Tibial artery (tissue), 4 donors: ENCODE results near the gene KRT9.
"Not testable (repeated sequence)": the region's sequence is repeated elsewhere in the genome, so short reads cannot be mapped to it uniquely, and the experiment has no call there.

Experiments used
- DNase-seq, 2 donors: peaks; one replicate each; pipeline ENCODE4 v3.0.0-alpha.2; 2019
- H3K27ac ChIP-seq, 2 donors: fragments of 200-600 bp; sonication (generic) in 1 of 2; 1 replicate in 1 of 2; 2 replicates in 1 of 2; pipeline ENCODE4 v1.5.1; 2018 to 2019; ENCODE audit warnings: mild to moderate bottlenecking in 1 of 2
- H3K27me3 ChIP-seq, 2 donors: fragments of 200-600 bp; sonication (generic) in 1 of 2; one replicate each; pipeline versions ENCODE4 v1.5.1 to v1.6.0; 2016 to 2019
- H3K36me3 ChIP-seq, 3 donors: fragments of 200-600 bp; sonication (generic) in 2 of 3; one replicate each; pipeline ENCODE4 v1.5.1; 2016 to 2019; ENCODE audit warnings: mild to moderate bottlenecking in 2 of 3
- H3K4me1 ChIP-seq, 4 donors: fragments of 200-600 bp; sonication (generic) in 2 of 4; 1 replicate in 3 of 4; 2 replicates in 1 of 4; pipeline ENCODE4 v1.5.1; 2016 to 2019
- H3K4me3 ChIP-seq, 2 donors: fragments of 200-600 bp; sonication (generic) in 1 of 2; 1 replicate in 1 of 2; 2 replicates in 1 of 2; pipeline ENCODE4 v1.5.1; 2018 to 2019; ENCODE audit warnings: mild to moderate bottlenecking in 2 of 2
- H3K9me3 ChIP-seq, 3 donors: fragments of 200-600 bp; sonication (generic) in 1 of 3; one replicate each; pipeline ENCODE4 v1.5.1; 2016 to 2019
- CTCF ChIP-seq, 2 experiments: fragments of 200-600 bp in 1 of 2; fragments of 450-650 bp in 1 of 2; IDR thresholded peaks; one replicate each; pipeline ENCODE4 v1.5.1; 2017 to 2019; ENCODE audit warnings: antibody characterized with exemption in 2 of 2, mild to moderate bottlenecking in 1 of 2, moderate library complexity in 1 of 2
- intact Hi-C: fragments of 100-400 bp; cut with DNase I; formaldehyde crosslinking; loops from one replicate; pipeline ENCODE4 v1.15.0; 2023; ENCODE audit warnings: low total_unique reads

Gene KRT9

GRCh38 chr17:41580687-41581365, 9.0 kb upstream of the KRT9 start:
- Histone ChIP-seq H3K36me3 (no peaks in the 10 kb centered on the region), H3K9me3 (no peaks in the 10 kb centered on the region), H3K4me3 (no peak overlapping the region), H3K27ac (no peak overlapping the region), H3K4me1 (peaks cover 0 to 15% (median 0%) of the 10 kb centered on the region in 4 donors), H3K27me3 (peaks cover 0 to 22% of the 10 kb centered on the region in 2 donors)
- intact Hi-C loops: no loop called here
- no peak for DNase-seq
- TF ChIP-seq CTCF (IDR thresholded peaks at IDR 0.05): no peak

GRCh38 chr17:41580244-41580575, 8.4 kb upstream of the KRT9 start:
- no peak for DNase-seq
- Histone ChIP-seq H3K27ac (no peak overlapping the region), H3K9me3 (no peaks in the 10 kb centered on the region), H3K27me3 (peaks cover 0 to 26% of the 10 kb centered on the region in 2 donors), H3K4me3 (no peak overlapping the region), H3K4me1 (peaks cover 0 to 15% (median 0%) of the 10 kb centered on the region in 4 donors), H3K36me3 (no peaks in the 10 kb centered on the region)
- intact Hi-C loops: no loop called here
- TF ChIP-seq CTCF (IDR thresholded peaks at IDR 0.05): no peak

DNA sequence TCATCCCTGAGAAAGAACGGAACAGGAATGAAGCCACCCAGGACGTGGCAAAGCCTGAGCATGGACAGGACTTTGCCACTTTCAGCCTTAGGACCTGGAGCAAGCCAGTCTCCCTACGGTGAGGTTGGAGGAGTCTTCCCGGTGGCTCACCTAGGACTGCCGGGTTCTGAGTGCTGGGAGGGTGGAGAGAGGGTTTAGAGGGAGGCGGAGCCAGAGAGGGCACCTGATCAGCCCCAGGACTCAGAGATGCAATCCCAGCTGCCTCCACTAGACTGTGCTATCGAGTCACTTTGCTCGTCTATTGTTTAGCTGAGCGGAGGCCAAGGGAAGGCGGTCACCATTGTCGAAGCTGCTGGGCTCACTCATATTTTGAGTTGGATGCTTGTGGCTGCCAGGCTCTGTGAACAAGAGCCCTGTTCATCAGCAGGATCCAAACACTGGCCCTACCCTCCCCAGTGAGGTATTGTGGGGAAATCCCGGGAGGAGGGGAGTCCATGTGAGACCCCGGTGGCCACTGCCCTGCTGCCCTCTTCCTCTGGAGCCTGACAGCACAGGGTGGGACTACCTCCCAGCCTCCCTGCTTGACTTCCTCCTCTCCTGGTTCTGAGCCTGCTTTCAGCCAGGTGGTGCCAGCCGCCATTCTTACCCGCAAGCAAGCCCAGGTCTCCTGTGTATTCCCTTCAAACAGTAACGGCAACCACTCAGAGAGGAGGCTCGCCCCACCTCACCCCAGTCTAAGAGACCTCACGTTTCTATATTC, 7.8 kb upstream of the KRT9 start:
- Histone ChIP-seq H3K9me3 (no peaks in the 10 kb centered on the region), H3K4me1 (peaks cover 0 to 15% (median 0%) of the 10 kb centered on the region in 4 donors), H3K27me3 (peaks cover 0 to 28% of the 10 kb centered on the region in 2 donors), H3K4me3 (no peak overlapping the region), H3K36me3 (no peaks in the 10 kb centered on the region), H3K27ac (no peak overlapping the region)
- DNase-seq: peak; percentile 73 to 83
- TF ChIP-seq CTCF (IDR thresholded peaks at IDR 0.05): peak; percentile 60 to 66
- intact Hi-C loops: no loop called here

DNA sequence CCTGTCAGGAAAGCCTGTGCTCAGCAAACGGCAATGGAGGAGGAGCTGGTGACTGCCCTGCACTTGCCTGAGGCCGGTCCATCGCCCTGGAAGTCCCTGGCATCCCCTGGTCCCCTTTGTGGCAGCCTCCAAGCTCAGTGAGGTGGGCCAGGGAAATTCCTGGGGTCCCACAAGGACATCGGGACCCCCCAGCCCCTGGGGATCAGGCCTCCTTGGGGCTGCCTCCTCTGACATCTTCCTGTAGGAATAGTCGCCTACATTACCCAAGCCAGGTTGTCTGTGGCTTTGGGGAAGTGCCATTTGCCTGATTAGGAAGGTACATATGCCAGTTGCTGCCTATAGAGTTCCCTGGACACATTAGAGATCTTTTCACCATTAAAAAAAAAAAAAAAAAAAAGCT, 7.1 kb upstream of the KRT9 start:
- intact Hi-C loops: no loop called here
- H3K27ac ChIP-seq: no peak overlapping the region
- no peaks in the 10 kb centered on the region for H3K36me3 ChIP-seq
- peaks cover 0 to 29% of the 10 kb centered on the region in 2 donors for H3K27me3 ChIP-seq
- peaks cover 0 to 15% (median 0%) of the 10 kb centered on the region in 4 donors for H3K4me1 ChIP-seq
- H3K9me3 ChIP-seq: no peaks in the 10 kb centered on the region
- no peak for DNase-seq
- TF ChIP-seq CTCF (IDR thresholded peaks at IDR 0.05): no peak
- H3K4me3 ChIP-seq: no peak overlapping the region

- H3K4me3 ChIP-seq: no peak overlapping the region
- H3K4me1 ChIP-seq: peaks cover 0 to 15% (median 0%) of the 10 kb centered on the region in 4 donors
- peaks cover 0 to 33% of the 10 kb centered on the region in 2 donors for H3K27me3 ChIP-seq
- H3K9me3 ChIP-seq: no peaks in the 10 kb centered on the region
- intact Hi-C loops: no loop called here
- H3K36me3 ChIP-seq: no peaks in the 10 kb centered on the region
- no peak for DNase-seq
- no peak for TF ChIP-seq CTCF (IDR thresholded peaks at IDR 0.05)
- H3K27ac ChIP-seq: no peak overlapping the region
Measured at GRCh38 chr17:41578538-41578937, 6.7 kb upstream of the KRT9 start.

DNA sequence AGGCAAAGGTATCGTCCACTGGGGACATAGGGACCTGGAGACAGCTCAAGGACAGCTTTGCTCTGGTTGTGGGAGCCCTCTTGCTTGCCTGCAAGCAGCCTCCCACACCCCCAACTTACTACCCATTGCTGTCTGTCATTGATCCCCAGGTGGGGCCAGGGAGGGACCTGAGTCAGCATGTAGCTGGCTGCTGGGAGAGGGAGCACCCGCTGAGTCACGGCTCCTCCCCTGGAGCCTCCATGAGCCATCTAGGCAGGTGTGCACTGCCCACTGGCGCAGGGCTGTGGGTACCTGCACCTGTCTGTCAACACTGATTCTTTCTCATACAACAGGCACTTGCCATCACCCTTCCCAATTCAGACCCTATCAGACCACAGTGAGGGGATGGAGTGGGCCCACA, 4.9 kb upstream of the KRT9 start:
- DNase-seq, H3K4me3 ChIP-seq, H3K9me3 ChIP-seq, H3K27ac ChIP-seq, H3K36me3 ChIP-seq, intact Hi-C loops: not testable (repeated sequence)
- Histone ChIP-seq H3K27me3 (peaks cover 0 to 39% of the 10 kb centered on the region in 2 donors), H3K4me1 (peaks cover 0 to 15% (median 0%) of the 10 kb centered on the region in 4 donors)
